K562 (cell line): ENCODE measurements around the gene KCNH2. TPM values are rescaled to one million over a fixed set of nuclear protein-coding genes. Genes with fewer than 3 reads are reported as not detected.

Source experiments
- ARID3A ChIP-seq: IDR thresholded peaks from 2 replicates; pipeline ENCODE4 v1.6.1; 2012; ENCODE audit warnings: low read depth, low read length, improper control_type of control experiment, borderline replicate concordance
- ATF4 ChIP-seq: fragments of 450-650 bp; formaldehyde crosslinking; IDR thresholded peaks from 2 replicates; pipeline ENCODE4 v1.4.0; 2022; ENCODE audit warnings: mild to moderate bottlenecking, moderate library complexity
- BRF2 ChIP-seq: IDR thresholded peaks from 3 replicates; pipeline ENCODE4 v1.6.1; 2011; ENCODE audit warnings: borderline replicate concordance, mild to moderate bottlenecking; ENCODE audit not compliant: insufficient read length, insufficient read depth
- COPS2 ChIP-seq: fragments of 450-650 bp; conservative IDR thresholded peaks from 2 replicates; pipeline ENCODE4 v1.6.1; 2016; ENCODE audit warnings: mild to moderate bottlenecking, moderate library complexity
- EP300 ChIP-seq: IDR thresholded peaks from 2 replicates; pipeline ENCODE4 v1.6.1; 2012; ENCODE audit warnings: low read length, improper control_type of control experiment
- HDAC2 ChIP-seq: fragments of 450-650 bp; IDR thresholded peaks from 2 replicates; pipeline ENCODE4 v1.6.1; 2016; ENCODE audit warnings: mild to moderate bottlenecking
- HDGF ChIP-seq: fragments of 450-650 bp; IDR thresholded peaks from 2 replicates; pipeline ENCODE4 v1.6.1; 2016
- ILF3 ChIP-seq: fragments of 450-650 bp; IDR thresholded peaks from 2 replicates; pipeline ENCODE4 v1.6.1; 2018; ENCODE audit warnings: antibody characterized with exemption, mild to moderate bottlenecking, moderate library complexity, borderline replicate concordance
- IRF2 ChIP-seq: sonication (generic); formaldehyde crosslinking; IDR thresholded peaks from 2 replicates; pipeline ENCODE4 v1.8.1; 2022; ENCODE audit warnings: mild to moderate bottlenecking, missing genetic modification reagents
- KDM2B ChIP-seq: fragments of 250-450 bp; sonication (Bioruptor Pico); IDR thresholded peaks from 2 replicates; pipeline ENCODE4 v1.8.0; 2021; ENCODE audit warnings: mild to moderate bottlenecking, moderate library complexity
- PKNOX1 ChIP-seq: fragments of 450-650 bp; IDR thresholded peaks from 2 replicates; pipeline ENCODE4 v1.6.1; 2016
- RBM17 ChIP-seq: fragments of 200-400 bp; formaldehyde crosslinking; IDR thresholded peaks from 2 replicates; pipeline ENCODE4 v1.6.1; 2017; ENCODE audit warnings: low read depth, mild to moderate bottlenecking, low read length, borderline replicate concordance
- SETDB1 ChIP-seq: IDR thresholded peaks from one replicate; pipeline ENCODE4 v1.6.1; 2012; ENCODE audit warnings: low read length, control low read depth, inconsistent platforms
- SIN3B ChIP-seq: fragments of 450-650 bp; IDR thresholded peaks from 2 replicates; pipeline ENCODE4 v1.6.1; 2017; ENCODE audit warnings: low read depth, mild to moderate bottlenecking, moderate library complexity
- SIRT6 ChIP-seq: IDR thresholded peaks from one replicate; pipeline ENCODE4 v1.6.1; 2012; ENCODE audit warnings: low read depth, mild to moderate bottlenecking, control low read depth, inconsistent platforms, low read length, moderate library complexity
- SIX5 ChIP-seq, 2 experiments: IDR thresholded peaks; 2 replicates each; pipeline ENCODE4 v1.6.1; 2011; ENCODE audit warnings: low read length in 2 of 2, borderline replicate concordance in 1 of 2, low read depth in 1 of 2, mild to moderate bottlenecking in 1 of 2, moderate library complexity in 1 of 2; ENCODE audit not compliant: insufficient read depth in 1 of 2
- SNAPC5 ChIP-seq: fragments of 250-450 bp; sonication (Bioruptor Pico); IDR thresholded peaks from 2 replicates; pipeline ENCODE4 v1.8.0; 2021; ENCODE audit warnings: moderate library complexity, mild to moderate bottlenecking, inconsistent platforms
- ZC3H4 ChIP-seq: sonication (generic); formaldehyde crosslinking; IDR thresholded peaks from 2 replicates; pipeline ENCODE4 v1.9.0; 2021; ENCODE audit warnings: missing genetic modification reagents, borderline replicate concordance
- ZNF175 ChIP-seq: fragments of 200-800 bp; sonication (Bioruptor generic); IDR thresholded peaks from 2 replicates; pipeline ENCODE4 v1.6.1; 2016; ENCODE audit warnings: low read depth, mild to moderate bottlenecking, missing genetic modification characterization, missing compliant biosample characterization
- ZNF263 ChIP-seq: sonication (generic); formaldehyde crosslinking; IDR thresholded peaks from 2 replicates; pipeline ENCODE4 v1.8.0; 2022; ENCODE audit warnings: mild to moderate bottlenecking, missing genetic modification reagents, borderline replicate concordance
- ZNF511 ChIP-seq: sonication (generic); formaldehyde crosslinking; IDR thresholded peaks from 2 replicates; pipeline ENCODE4 v1.8.0; 2022; ENCODE audit warnings: mild to moderate bottlenecking, missing genetic modification reagents
- ZNF57 ChIP-seq: fragments of 450-650 bp; formaldehyde crosslinking; IDR thresholded peaks from 2 replicates; pipeline ENCODE4 v1.4.0; 2020; ENCODE audit warnings: mild to moderate bottlenecking, moderate library complexity
- polyA plus RNA-seq, 8 experiments: library from polyadenylated mRNA; depleted of rRNA in 4 of 8; stranded (reverse) in 5 of 8; unstranded in 3 of 8; fragments of >200 nt; fragmentation: Nextera tagmentation in 2 of 8; fragmentation: Illumina TruSeq in 1 of 8; extraction: Ambion mirVana in 2 of 8; extraction: Trizol in 1 of 8; gene quantifications; 2 replicates each; pipeline versions ENCODE4 v1.2.1 to v1.2.3, GENCODE V29; 2011 to 2014; ENCODE audit warnings: inconsistent platforms in 1 of 8, missing spikeins in 1 of 8
- total RNA-seq, 7 experiments: library from RNA; depleted of rRNA in 6 of 7; stranded (reverse); fragments of >200 nt in 6 of 7; fragmentation: Illumina TruSeq in 2 of 7; extraction: Trizol in 2 of 7; gene quantifications; 2 replicates each; pipeline versions ENCODE4 v1.2.1 to v1.2.3, GENCODE V29; 2011 to 2021; ENCODE audit warnings: low replicate concordance in 1 of 7

The KCNH2 gene
- total and polyA plus RNA-seq, 9 of the 15 experiments (the other 6 are each of a cell fraction or from before 2014, with no cell fraction given): 18.1 to 368 (median 218) TPM

- TF ChIP-seq SIRT6: no peak
- TF ChIP-seq ILF3: no peak
- no peak for TF ChIP-seq BRF2
- TF ChIP-seq ZC3H4 (CRISPR knock-in tag): no peak
- peak; percentile 59; the same call in 1 of the 2 replicates for TF ChIP-seq HDAC2
- no peak for TF ChIP-seq SIX5 (IDR thresholded peaks at IDR 0.05; ENCODE audit: borderline replicate concordance in 1 of 2, insufficient read depth in 1 of 2, low read depth in 1 of 2, low read length in 2 of 2)
- TF ChIP-seq SIN3B: peak; percentile 46; the same call in 1 of the 2 replicates
- TF ChIP-seq ZNF263: 0 out of 2 replicates have a peak, but pooled peaks have one; percentile 15
- no peak for TF ChIP-seq ARID3A
- peak; percentile 62; the same call in 1 of the 2 replicates for TF ChIP-seq ZNF511 (CRISPR knock-in tag)
- no peak for TF ChIP-seq IRF2
- TF ChIP-seq KDM2B (CRISPR knock-in tag): peak; percentile 97
- 0 out of 2 replicates have a peak, but pooled peaks have one; percentile 24 for TF ChIP-seq HDGF
- TF ChIP-seq ATF4 (CRISPR knock-in tag): no peak
- peak; percentile 76; the same call in 1 of the 2 replicates for TF ChIP-seq ZNF175
- TF ChIP-seq EP300: no peak
- TF ChIP-seq SETDB1: no peak
- no peak for TF ChIP-seq PKNOX1
- no peak for TF ChIP-seq COPS2
- TF ChIP-seq RBM17: no peak
- TF ChIP-seq ZNF57 (CRISPR knock-in tag): no peak
- no peak for TF ChIP-seq SNAPC5
These were observed 3.4 kb downstream of the KCNH2 start (continued) for GRCh38 chr7:150974468-150975391.
